ENCODE measurements around the gene NCAPG2.
A peak's percentile ranks its signal among the peaks of the same experiment; 100 is the strongest.
"Not testable (repeated sequence)": the region's sequence is repeated elsewhere in the genome, so short reads cannot be mapped to it uniquely, and the experiment has no call there.

NCAPG2 gene

DNA sequence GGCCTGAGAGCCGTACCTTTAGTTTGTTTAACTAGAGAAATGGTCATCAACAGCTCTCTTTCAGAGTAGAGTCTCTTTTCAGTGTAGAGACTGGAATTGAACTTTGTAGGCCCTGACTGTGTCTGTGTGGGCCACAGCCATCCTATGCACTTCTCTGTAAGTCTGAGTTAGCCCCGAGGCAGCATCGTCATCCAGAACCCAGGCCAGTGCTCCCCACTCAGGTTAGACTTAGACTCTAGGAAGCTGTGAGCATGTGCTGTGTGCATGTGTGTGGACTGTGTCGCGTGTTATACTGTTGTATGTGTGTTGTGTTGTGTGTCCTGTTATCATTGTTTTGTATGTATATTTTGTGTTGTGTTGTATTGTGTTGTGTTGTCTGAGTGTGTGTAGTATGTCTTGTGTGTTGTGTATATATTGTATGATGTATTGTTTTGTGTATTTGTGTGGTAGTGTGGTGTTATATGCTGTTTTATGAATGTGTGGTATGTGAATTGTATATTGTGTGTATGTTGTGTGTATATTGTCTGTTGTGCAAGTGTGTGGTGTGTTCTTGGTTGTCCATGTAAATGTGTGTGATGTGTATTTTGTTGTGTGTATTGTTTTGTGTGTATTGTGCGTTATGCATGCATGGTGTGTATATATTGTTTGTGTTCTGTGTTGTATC is 18.1 kb upstream of the NCAPG2 start:
- no peak for DNase-seq (ENCODE audit: insufficient read length, low spot score)
- no peak for TF ChIP-seq SPI1 (IDR thresholded peaks at IDR 0.05; ENCODE audit: low read depth, low read length)
- TF ChIP-seq POLR2A (IDR thresholded peaks at IDR 0.05; ENCODE audit: low read depth, low read length), result no peak
- no peak for TF ChIP-seq PAX5 (IDR thresholded peaks at IDR 0.05; ENCODE audit: insufficient read depth, low read length, severe bottlenecking)
- TF ChIP-seq POLR2AphosphoS5 (IDR thresholded peaks at IDR 0.05; ENCODE audit: low read depth, low read length), result no peak
- no peak for TF ChIP-seq POU2F2 (IDR thresholded peaks at IDR 0.05; ENCODE audit: low read depth, low read length)
- TF ChIP-seq TAF1 (IDR thresholded peaks at IDR 0.05; ENCODE audit: low read depth, low read length), result no peak
- peak; percentile 78 for FAIRE-seq

DNA sequence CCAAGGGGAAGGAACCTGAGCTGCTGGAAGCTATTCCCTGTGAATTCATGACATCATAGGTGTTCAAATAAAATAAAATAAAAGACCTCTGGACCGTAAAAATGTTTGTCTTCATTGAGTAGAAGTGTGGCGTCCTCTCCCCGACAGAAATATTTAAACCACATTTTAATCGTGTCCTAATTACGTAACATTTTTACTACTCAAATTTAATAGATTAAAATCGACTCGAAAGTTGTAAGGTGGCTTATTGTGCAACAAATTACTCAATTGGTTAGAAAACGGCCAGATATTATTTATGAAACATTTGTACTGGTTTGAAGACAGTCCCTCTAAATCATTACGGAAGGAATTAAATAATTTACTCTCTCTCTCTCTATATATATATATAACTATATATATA is 15.5 kb upstream of the NCAPG2 start:
- FAIRE-seq, result no peak
- no peak for TF ChIP-seq POU2F2 (IDR thresholded peaks at IDR 0.05; ENCODE audit: low read depth, low read length)
- TF ChIP-seq SPI1 (IDR thresholded peaks at IDR 0.05; ENCODE audit: low read depth, low read length), result no peak
- TF ChIP-seq POLR2A (IDR thresholded peaks at IDR 0.05; ENCODE audit: low read depth, low read length), result no peak
- no peak for TF ChIP-seq POLR2AphosphoS5 (IDR thresholded peaks at IDR 0.05; ENCODE audit: low read depth, low read length)
- no peak for TF ChIP-seq TAF1 (IDR thresholded peaks at IDR 0.05; ENCODE audit: low read depth, low read length)
- no peak for TF ChIP-seq PAX5 (IDR thresholded peaks at IDR 0.05; ENCODE audit: insufficient read depth, low read length, severe bottlenecking)

DNA sequence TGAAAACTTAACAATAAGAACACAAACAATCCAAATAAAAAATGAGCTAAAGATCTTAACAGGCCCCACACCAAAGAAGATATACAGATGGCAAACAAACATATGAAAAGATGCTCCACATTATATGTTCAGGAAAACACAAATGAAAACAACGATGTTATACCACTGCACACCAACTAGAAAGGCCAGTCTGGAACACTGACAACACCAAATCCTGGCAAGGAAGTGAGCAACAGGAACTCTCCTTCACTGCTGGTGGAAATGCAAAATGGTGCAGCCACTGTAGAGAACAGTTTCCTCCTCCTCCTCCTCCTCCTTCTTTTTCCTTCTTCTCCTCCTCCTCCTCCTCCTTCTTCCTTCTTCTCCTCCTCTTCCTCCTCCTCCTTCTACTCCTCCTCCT is 12.2 kb upstream of the NCAPG2 start:
- no peak for TF ChIP-seq PAX5 (IDR thresholded peaks at IDR 0.05; ENCODE audit: insufficient read depth, low read length, severe bottlenecking)
- TF ChIP-seq TAF1 (IDR thresholded peaks at IDR 0.05; ENCODE audit: low read depth, low read length), result no peak
- DNase-seq (ENCODE audit: insufficient read length, low spot score) (no peak), FAIRE-seq (no peak)

More for the DNA sequence above, 15.5 kb upstream of the NCAPG2 start:
- no peak for DNase-seq (ENCODE audit: insufficient read length, low spot score)

DNA sequence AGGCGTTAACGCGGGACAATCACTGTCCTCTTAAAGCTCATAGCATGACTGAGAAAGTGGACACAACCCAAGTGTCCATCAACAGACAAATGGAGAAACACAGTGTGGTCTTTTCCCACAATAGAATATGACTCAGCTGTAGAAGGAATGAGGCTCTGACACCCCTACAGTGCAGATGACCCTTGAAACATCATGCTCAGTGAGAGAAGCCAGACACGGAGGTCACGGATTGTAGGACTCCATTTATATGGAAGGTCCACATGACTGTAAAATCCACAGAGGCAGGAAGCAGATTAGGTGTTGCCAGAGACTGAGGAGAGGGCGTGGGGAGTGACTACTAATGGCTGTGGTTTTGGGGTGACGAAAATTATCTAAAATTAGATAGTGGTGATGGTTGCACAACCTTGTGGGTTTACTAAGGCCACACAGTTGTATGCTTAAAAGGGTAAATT is 6.1 kb upstream of the NCAPG2 start:
- FAIRE-seq (no peak), DNase-seq (ENCODE audit: insufficient read length, low spot score) (no peak)
- no peak for TF ChIP-seq PAX5 (IDR thresholded peaks at IDR 0.05; ENCODE audit: insufficient read depth, low read length, severe bottlenecking)

- TF ChIP-seq PAX5 (IDR thresholded peaks at IDR 0.05; ENCODE audit: insufficient read depth, low read length, severe bottlenecking), result no peak
- DNase-seq (ENCODE audit: insufficient read length, low spot score) (no peak), FAIRE-seq (no peak)
Measured at GRCh38 chr7:158707610-158708009, 3.0 kb upstream of the NCAPG2 start.

DNA sequence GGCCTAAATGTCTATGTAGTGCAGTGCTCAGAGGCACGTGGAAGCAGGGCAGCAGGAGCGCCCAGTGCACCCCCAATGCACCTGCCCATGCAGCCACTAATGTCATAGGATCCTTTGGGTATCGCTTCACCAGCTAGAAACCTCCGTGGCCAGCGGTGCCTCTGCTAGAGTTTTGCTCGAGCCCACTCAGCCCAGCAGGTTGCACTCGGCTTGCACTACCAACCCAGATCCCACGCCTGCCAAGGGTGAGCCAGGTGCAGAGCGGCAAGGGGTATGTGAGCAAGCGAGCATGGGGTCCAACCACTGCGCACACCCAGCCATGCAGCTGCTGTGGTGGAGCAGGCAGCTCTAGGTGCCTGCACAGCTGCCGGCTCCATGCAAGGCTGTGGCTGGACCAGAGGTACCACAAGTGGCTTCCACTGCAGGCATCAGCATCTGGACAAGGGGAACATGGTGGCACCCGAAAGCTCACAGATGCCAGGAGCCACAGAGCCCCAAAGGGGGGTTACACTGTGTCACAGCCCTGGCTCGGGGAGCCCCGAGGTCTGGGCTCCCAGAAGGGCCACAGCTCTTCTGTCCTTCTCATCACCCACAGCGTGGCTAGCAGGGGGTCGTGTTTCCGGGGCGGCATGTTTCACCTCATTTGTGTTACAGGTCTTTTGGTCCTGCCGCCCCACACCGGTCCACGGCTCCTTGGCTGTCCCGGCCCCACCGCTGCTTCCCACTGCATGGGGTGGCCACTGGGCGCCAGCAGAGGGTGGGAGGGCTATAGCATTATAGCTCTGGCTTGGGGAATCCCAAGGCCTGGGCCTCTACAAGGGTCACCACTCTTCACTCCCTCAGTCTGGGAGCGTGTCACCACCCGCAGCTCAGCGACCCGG is 2.3 kb upstream of the NCAPG2 start:
- FAIRE-seq (no peak), DNase-seq (ENCODE audit: insufficient read length, low spot score) (no peak)
- TF ChIP-seq POU2F2 (IDR thresholded peaks at IDR 0.05; ENCODE audit: low read depth, low read length), result no peak
- no peak for TF ChIP-seq TAF1 (IDR thresholded peaks at IDR 0.05; ENCODE audit: low read depth, low read length)
- TF ChIP-seq POLR2A (IDR thresholded peaks at IDR 0.05; ENCODE audit: low read depth, low read length), result no peak
- TF ChIP-seq POLR2AphosphoS5 (IDR thresholded peaks at IDR 0.05; ENCODE audit: low read depth, low read length), result no peak
- no peak for TF ChIP-seq PAX5 (IDR thresholded peaks at IDR 0.05; ENCODE audit: insufficient read depth, low read length, severe bottlenecking)
- no peak for TF ChIP-seq SPI1 (IDR thresholded peaks at IDR 0.05; ENCODE audit: low read depth, low read length)

- FAIRE-seq, result peak; percentile 5
- no peak for TF ChIP-seq POLR2AphosphoS5 (IDR thresholded peaks at IDR 0.05; ENCODE audit: low read depth, low read length)
- TF ChIP-seq SPI1 (IDR thresholded peaks at IDR 0.05; ENCODE audit: low read depth, low read length), result no peak
- no peak for TF ChIP-seq TAF1 (IDR thresholded peaks at IDR 0.05; ENCODE audit: low read depth, low read length)
- no peak for TF ChIP-seq POU2F2 (IDR thresholded peaks at IDR 0.05; ENCODE audit: low read depth, low read length)
- no peak for TF ChIP-seq POLR2A (IDR thresholded peaks at IDR 0.05; ENCODE audit: low read depth, low read length)
- TF ChIP-seq PAX5 (IDR thresholded peaks at IDR 0.05; ENCODE audit: insufficient read depth, low read length, severe bottlenecking), result no peak
- no peak for DNase-seq (ENCODE audit: insufficient read length, low spot score)
Measured at GRCh38 chr7:158706273-158706704, 1.7 kb upstream of the NCAPG2 start.

DNA sequence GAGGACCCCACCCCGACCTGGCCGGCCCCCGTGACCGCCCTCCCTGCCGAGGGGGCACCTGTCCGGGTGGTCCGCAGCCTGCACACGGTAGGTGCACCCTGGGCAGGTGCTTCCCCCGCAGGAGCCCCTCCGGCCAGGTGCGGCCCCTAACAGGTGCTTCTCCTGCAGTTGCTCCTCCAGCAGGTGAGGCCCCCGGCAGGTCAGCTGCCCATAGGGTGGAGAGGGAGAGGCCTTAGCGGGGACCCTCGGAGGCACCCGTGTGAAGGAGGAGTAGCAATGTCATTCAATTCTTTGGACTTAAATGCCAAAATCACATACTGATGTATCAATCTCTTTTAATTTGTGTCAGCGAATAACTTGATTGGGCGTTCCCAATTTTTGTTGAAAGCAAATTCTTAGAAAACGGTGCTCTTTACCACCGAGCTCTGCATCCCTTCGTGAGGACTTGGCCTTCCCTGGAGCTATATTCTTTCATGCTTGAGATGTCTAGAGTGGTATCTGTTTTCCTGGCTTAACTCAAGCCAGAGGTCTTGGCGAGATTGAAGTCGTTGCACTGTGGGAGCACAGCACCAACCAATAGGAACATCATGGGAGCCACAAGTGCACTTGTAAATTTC is 738 bp upstream of the NCAPG2 start:
- DNase-seq (ENCODE audit: insufficient read length, low spot score) (no peak), FAIRE-seq (no peak)
- TF ChIP-seq PAX5 (IDR thresholded peaks at IDR 0.05; ENCODE audit: insufficient read depth, low read length, severe bottlenecking) (no peak), TAF1 (IDR thresholded peaks at IDR 0.05; ENCODE audit: low read depth, low read length) (no peak), SPI1 (IDR thresholded peaks at IDR 0.05; ENCODE audit: low read depth, low read length) (no peak), POU2F2 (IDR thresholded peaks at IDR 0.05; ENCODE audit: low read depth, low read length) (no peak), POLR2A (IDR thresholded peaks at IDR 0.05; ENCODE audit: low read depth, low read length) (no peak), POLR2AphosphoS5 (IDR thresholded peaks at IDR 0.05; ENCODE audit: low read depth, low read length) (no peak)

GRCh38 chr7:158703679-158704523 is 703 bp downstream of the NCAPG2 start:
- not testable (repeated sequence) for FAIRE-seq; DNase-seq (ENCODE audit: insufficient read length, low spot score)

All from GM12891 (cell line).